ENCODE data around the gene SLC25A39.
"Not testable (repeated sequence)": the region's sequence is repeated elsewhere in the genome, so short reads cannot be mapped to it uniquely, and the experiment has no call there.

Gene SLC25A39

DNA sequence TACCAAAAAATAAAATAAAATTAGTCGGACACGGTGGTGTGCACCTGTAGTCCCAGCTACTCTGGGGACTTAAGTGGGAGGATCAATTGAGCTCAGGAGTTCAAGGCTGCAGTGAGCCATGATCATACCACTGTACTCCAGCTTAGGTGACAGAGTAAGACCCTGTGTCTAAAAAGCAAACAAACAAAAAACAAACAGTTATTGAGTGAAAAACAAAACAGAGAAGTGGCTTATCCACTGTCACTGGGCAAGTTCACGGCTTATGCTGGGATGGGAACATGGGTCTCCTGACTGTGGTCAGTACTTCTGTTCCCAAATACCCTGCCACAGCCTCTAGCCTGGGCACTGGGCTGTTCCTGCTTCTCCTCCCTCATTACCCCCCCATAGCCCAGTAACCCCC, 10.9 kb upstream of the SLC25A39 start:
- no peak for DNase-seq (ENCODE audit: low spot score)

DNA sequence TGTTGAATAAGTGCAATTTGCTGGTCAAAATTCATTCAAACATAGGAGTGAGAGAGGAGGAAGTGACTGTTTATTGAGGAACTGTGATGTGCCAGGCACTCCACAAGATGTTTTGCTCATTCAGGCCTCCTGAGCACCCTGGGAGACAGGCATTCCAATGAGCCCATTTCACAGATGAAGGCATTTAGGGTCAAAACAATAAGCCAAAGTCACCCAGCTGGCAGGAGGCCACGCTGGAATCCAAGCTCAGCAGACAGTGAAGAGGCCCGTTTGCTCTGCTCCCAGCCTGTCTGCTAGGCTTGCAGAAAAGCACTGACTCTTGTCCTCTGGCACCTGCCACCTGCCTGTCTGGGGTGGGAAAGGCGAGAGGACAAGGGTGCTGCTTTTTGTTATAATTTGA, 10.1 kb upstream of the SLC25A39 start:
- DNase-seq (ENCODE audit: low spot score) = no peak

DNA sequence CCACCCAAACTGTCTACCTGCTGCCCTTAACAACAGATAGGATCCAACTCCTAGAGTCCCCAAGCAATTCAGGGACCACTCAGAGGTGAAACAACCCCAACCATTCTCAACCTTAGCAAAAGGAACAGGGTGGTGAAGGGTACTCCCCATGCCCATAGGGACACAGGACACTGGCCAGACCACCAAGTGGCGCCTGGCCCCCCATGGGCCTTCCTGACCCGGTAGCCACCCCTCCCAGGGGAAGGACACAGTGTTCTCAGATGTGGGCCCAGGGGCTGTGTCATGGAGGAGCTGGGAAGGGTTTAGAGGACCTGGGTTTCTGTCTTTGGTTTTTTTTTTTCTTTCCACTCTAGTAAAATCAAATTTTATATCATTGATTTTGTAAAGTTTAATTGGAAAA, 9.7 kb upstream of the SLC25A39 start:
- DNase-seq (ENCODE audit: low spot score) = no peak

DNA sequence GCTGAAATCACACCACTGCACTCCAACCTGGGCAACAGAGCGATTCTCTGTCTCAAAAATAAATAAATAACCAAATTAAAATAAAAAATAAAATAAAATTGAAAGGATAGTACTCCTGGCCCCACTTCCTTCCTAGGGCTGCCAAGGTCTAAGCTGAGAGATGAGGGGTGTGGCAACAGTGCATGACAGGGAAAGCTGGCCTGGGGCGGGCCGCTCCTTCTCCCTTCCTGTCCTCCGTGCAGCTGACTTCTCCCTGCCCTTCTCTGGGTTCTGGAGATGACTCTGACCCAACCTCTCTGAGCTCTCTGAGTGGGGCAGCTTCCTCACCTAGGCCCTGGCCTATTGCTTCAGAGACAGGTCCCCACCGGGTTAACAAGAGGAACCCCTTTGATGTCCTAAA, 8.7 kb upstream of the SLC25A39 start:
- DNase-seq (ENCODE audit: low spot score) = no peak

DNA sequence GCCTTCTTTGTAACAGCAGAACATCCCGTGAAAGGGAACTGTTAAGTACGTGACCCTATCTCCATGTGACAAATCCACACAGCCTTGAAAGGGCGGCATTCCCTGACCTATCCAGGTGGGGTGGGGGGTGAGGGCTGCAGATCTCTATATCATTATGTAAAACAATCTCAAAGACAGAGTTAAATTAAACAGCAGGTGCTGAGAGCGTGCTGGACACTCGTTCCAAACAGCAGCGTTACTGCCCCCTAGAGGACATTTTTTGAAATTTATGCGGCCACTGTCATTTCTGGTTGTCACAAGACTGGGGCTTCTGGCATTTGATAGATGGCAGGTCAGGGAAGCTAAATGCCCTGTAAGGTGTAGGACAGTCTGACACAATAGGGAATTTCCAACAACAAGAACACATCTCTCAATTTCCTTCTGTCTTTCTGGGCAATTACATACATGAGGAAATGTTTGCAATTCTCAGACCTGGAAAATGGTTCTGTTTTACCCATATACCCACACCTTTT, 6.7 kb upstream of the SLC25A39 start:
- peak; percentile 79 for DNase-seq (ENCODE audit: low spot score)

DNA sequence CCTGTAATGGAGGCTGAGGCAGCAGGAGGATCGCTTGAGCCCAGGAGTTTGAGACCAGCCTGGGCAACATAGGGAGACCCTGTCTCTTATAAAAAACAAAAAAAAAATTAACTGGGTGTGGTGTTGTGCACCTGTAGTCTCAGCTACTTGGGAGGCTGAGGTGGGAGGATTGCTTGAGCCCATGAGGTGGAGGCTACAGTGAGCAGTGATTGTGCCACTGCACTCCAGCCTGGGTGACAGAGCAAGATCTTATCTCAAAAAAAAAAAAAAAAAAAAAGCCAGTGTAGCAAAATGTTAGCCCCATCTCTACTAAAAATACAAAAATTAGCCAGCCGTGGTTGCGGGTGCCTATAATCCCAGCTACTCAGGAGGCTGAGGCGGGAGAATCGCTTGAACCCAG, 5.6 kb upstream of the SLC25A39 start:
- DNase-seq (ENCODE audit: low spot score) = not testable (repeated sequence)

DNA sequence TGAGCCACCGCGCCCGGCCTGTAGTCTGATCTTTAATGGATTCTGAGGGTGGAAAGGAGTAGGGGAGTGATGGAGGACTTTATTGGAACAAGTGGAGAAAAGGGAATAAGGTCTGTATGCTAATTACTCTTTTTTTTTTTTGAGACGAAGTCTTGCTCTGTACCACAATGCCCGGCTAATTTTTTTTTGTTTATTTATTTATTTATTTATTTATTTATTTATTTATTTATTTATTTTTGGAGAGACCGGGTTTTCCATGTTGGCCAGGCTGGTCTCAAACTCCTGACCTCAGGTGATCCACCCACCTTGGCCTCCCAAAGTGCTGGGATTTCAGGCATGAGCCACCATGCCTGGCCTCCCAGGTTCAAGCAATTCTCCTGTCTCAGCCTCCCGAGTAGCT, 4.9 kb upstream of the SLC25A39 start:
- not testable (repeated sequence) for DNase-seq (ENCODE audit: low spot score)

DNA sequence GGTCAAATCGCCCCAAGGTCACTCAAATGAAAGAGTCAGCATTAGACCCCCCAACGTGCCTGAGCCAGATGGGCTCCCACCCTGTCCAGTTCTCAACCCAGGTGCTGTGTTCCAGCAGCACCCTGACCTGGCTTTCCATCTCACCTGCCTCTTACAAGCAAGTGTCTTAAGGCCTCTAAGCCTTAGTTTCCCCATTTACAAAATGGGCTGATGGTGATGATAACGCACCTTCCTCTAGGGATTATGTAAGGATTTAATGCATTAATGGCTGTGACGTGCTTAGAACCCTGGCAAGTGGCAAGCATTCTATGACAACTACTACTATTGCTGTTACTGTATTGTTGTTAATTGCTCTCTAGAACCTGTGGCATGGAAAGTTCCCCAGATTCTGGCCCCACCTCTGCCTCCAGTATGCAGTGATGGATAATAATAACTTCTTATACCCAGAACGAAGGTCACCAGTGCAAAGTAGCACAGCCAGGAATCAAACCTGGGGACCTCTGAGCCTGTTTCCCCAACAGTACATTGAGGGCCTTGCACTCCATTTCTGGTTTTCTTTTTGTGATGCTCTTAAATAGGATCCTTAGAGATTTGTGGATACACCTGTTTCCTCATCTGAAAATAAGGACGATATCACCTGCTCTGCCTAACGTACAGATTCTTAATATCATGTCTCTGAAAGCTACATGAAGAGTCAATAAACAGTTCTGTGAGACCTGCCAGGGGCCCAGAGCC, 3.3 kb upstream of the SLC25A39 start:
- DNase-seq (ENCODE audit: low spot score) = no peak

DNA sequence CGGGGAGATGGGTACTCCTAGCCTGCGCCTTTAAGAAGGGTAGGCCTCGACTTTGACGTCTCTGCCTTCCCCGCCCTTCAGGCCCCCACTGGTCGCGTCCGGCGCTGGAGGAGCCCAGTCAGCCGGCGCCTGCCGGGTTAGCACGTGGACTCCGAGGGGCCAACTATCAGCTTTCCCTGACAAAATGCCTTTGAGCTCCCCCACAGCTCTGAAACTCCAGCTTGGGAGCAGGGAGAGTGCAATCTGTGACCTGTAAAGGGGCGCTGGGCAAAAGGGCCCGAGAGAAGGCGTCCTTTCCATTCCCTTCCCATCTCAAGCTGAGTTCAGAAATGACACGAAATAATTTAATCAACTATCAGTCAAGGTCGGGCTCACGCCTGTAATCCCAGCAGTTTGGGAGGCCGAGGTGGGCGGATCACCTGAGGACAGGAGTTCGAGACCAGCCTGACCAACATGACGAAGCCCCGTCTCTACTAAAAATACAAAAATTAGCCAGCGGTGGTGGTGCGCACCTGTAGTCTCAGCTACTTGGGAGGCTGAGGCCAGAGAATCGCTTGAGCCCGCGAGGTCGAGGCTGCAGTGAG, 2.3 kb upstream of the SLC25A39 start:
- DNase-seq (ENCODE audit: low spot score) = peak; percentile 97

DNA sequence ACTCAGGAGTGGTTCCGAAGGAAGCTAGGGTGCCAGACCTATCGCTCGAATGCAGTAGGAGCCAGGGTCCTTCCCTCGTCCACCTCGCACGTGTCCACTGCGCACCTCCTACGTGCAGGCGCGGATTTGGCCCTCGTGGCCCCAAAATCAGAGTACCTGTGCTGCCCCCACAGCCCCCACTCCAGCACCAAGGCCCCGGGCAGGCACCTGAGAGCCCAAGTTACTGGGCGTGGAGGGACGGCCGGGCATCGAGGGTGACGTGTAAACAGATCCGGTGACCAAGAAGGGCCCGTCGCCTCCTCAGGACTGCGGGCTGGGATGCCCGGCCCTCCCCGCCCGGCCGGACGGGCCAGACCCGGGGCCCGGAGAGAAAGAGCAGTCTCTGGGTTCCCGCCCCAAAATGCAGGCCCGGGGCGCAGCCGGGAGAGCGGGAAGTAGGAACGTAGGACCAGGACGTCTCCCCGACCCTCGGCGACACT, 492 bp downstream of the SLC25A39 start:
- DNase-seq (ENCODE audit: low spot score) = no peak

DNA sequence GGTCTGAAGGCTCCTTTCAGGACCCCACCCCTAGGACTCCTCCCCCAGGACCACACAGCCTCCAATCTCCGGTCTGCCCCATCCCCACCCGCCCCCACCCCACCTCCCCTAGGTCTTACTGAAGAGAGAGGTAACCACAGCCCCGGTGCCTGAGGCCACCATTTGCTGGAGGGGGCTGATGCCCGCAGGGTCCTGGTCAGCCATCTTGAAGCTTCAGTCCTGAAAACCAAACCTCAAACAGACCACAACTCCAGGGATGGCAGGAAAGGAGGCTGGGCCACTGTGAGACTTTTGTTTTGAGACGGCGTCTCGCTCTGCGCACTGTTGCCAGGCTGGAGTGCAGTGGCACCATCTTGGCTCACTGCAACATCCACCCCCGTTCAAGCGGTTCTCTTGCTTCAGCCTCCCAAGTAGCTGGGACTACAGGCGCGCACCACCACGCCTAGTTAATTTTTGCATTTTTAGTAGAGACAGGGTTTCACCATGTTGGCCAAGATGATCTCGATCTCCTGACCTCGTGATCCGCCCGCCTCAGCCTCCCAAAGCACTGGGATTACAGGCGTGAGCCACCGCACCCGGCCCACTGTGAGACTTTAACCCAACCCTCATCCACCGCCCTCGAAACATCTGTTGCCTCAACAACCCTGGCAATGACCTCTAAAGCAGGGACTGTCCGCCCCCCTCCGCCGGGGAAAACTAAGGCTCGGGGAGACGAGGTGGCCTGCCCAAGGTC, 1.1 kb downstream of the SLC25A39 start:
- DNase-seq (ENCODE audit: low spot score) = no peak

DNA sequence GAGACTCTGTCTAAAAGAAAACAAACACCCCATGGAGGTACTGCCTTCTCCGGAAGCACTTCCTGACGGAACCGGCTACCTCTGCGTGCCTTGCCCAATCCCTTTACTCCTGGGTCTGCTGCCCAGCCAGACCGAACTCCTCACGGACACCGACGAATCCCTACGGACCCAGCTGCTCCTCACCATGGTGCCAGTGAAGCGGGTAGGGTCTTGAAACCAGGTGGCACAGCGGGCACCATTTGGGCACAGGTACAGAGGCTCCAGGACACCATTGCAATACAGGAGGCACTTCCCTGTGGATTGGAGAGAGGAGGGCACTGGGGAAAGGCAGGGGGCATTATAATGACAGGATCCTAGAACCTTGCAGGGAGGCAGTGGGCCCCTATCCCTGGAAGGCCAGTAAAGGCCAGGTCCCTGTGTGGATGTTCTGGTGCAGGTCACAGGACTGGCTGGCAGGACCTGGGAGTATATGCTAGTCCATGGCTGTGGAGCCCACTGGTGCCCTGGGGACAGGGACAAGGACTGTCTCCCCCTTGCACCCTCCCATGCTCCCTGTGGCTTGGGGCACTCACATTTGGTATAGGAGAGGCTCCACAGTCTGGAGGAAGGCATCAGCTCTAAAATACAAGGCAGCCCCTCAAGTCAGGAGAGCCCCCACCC, 2.3 kb downstream of the SLC25A39 start:
- DNase-seq (ENCODE audit: low spot score) = no peak

DNA sequence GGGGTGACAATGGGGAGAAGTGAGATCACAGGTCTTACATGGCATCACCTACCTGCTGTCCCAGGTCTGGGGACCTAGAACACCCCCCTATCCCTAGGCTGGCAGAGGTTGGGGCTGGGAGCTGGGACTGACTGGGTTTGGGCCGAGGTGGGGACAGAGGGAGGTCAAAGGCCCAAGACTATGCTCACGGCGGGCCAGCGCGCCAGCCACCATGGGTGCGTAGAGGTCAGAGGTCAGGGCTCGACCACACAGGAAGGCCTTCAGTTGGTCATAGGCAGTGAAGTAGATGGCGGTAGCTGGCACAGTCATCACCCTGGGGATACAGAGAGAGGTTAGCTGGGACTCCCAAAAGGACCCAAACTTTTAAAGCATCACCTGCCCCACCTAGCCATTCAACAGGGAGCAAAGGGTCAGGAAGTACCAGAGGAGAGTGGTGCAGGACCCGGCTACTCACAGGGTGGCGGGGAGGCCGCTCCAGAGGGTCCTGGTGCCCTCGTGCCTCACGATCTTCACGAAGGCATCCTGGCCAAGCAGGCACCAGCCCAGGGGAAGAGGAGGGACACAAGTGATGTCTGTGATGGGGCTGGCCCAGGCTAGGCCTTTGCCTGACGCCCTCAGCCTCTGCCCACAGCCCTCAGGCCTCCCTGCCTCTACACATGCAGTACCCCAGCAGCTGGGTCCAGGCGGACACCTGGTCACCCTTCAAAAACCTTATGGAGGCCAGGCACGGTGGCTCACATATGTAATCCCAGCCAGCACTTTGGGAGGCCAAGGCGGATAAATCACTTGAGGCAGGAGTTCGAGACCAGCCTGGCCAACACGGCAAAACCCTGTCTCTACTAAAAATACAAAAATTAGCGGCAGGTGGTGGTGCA, 3.1 kb downstream of the SLC25A39 start:
- DNase-seq (ENCODE audit: low spot score) = no peak

DNA sequence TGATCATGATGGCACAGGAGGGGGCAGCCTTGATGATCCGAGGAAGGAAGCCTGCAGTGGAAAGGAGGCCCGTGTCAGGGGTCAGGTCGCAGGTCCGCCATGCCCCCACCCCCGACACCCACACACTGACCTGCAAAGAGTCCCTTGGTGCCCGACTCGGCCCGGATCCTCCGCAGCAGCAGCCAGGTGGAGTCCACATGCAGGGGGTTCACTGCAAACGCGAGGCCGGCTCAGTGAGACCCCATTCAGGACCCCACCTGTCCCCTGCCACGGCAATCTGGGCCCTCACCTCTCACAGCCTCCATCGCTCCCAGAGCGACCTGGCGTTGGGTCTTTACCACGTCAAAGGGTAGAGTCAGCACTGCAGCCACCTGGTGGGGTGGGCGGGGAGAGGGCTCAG, 4.6 kb downstream of the SLC25A39 start:
- DNase-seq (ENCODE audit: low spot score) = no peak

DNA sequence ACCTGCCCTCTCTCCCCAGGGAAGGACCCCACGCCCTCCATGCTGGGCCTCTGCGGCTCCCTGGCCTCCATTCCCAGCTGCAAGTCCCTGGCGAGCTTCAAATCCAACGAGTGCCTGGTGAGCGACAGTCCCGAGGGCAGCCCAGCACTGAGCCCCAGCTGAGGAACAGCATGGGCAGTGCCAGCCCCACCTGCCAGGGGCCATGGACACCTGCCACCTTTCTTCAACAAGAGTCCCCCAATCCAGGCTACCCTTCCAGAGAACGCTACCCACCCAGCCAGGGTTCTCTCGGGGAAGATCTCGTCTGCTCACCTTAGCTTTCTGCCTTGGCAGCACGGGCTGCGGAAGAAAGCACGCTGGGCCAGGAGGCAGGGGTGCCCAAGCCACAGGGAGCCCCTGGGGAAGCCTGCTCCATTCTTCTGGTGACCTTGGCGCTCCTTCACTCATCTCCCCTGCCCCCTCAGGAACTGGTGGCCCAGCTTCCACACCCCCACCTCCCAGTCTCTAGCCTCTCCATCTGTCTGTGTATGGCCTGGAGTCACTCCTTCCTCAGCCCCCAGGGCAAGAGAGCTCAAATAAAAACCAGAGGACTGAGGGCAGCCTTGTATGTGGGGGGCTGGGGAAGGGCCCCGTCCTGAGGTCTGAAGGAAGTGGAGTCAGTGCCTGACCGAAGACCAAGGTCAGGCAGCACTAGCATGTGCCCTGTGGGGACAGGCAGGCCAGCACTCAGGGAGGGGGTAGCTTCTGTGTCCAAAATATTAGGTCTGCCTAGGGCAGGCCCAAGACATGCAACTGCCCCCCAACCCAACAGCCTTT, 6.3 kb downstream of the SLC25A39 start:
- DNase-seq (ENCODE audit: low spot score) = no peak

DNA sequence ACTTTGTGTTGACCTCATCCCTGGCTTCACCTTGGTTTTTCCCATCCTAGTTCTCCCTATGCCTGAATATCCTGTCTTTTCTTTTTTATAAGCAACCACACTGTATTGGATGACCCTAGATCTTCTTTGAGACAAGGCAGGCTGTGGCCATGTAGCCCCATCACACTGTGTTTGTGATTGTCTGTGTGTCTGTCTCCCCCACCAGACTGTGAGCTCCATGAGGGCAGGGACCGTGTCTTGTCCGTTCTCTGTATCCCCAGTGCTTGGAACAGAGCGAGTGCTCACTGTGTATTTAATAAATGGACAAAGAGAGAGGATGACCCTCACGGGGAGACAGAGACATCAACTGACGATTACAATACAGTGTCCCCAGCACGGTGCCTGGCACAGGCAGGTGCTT, 7.1 kb downstream of the SLC25A39 start:
- DNase-seq (ENCODE audit: low spot score) = no peak

DNA sequence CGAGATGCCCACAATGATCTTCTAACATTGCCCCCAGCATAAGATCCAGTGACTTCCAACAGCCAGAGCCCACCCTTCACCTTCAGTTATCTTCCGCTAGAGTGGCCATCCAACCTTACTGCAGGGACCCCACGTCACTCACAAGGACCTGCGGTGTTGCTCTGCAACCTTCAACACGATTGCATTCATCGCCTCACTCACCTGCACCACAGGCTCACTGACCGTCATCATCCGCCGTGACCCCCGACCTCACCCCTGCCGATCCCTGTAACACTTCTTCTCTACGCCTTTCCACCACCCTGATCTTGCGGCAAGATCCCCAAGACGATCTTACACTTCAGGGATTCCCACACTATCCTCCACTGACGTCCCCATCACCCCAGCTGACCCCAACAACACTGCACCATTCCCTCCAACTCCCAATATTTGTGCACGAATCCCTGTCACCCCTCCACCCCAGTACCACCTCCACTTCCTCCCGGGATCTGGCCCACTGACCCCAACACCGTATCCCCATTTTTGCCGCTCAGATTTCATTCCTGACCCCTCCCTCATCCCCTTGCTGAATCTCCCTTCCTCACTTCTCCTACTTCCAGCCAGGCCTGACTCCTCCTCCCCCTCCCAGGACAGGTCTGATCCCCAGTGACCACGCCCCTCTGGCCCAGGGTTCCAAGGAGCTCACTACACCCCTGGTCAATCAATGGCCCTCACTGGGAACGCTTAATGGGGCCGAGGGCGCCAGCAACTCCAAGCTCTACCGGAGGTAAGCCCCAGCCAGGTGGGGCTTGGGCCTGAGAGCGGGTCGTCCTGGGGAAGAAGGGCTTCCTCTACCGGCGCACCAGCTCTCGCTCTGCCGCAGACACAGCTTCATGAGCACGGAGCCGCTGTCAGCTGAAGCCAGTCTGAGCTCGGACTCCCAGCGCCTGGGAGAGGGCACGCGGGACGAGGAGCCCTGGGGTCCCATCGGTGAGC, 8.6 kb downstream of the SLC25A39 start:
- no peak for DNase-seq (ENCODE audit: low spot score)

DNA sequence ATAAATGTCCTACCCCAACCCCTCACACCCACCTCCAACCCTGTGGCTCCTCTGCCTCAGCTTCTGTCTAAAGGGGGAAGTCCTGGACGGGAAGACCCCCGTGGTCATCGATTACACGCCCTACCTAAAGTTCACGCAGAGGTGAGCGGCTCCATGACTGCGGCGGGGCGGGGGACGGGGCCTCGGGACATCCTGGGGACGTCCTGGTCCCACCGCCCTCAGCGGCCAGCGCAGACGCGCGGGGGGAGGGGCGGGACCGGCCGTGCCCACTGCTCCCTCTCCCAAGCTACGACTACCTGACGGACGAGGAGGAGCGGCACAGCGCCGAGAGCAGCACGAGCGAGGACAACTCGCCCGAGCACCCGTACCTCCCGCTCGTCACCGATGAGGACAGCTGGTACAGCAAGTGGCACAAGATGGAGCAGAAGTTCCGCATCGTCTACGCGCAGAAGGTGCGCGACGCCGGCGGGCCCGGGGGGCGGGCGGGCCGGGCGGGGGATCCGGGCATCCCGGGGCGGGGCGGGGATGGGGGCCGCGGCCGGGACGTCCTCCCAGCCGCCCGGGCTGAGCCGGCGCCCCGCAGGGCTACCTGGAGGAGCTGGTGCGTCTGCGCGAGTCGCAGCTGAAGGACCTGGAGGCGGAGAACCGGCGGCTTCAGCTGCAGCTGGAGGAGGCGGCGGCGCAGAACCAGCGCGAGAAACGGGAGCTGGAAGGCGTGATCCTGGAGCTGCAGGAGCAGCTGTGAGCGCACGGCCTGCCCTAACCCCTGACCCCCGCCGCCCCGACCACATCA, 9.6 kb downstream of the SLC25A39 start:
- no peak for DNase-seq (ENCODE audit: low spot score)

DNA sequence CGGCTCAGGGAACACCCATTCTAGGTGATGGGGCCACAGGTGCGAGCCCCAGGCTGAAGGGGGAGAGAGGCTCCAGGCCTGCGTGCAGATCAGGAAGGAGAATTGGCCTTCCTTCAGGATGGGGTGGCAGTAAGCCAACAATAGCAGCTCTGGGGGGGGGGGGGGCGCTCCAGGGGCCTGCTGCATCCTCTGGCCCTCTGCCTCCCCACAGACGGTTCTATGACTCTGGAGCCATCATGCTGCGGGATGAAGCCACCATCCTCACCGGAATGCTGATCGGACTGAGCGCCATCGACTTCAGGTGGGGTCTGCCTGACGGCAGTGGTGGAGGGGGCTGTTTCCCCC, 10.1 kb downstream of the SLC25A39 start:
- no peak for DNase-seq (ENCODE audit: low spot score)
